GM12891 (cell line): ENCODE measurements around the gene LYRM9.
"Not testable (repeated sequence)": the region's sequence is repeated elsewhere in the genome, so short reads cannot be mapped to it uniquely, and the experiment has no call there.

ENCODE experiments used
- DNase-seq: peaks from one replicate; pipeline ENCODE4 v3.0.0; 2011; ENCODE audit warnings: low spot score; ENCODE audit not compliant: insufficient read length
- FAIRE-seq: peaks from 2 replicates; lab custom pipeline; 2011; peaks lifted over from hg19 to GRCh38; lab: Jason Lieb, UNC
- PAX5 ChIP-seq: IDR thresholded peaks from 2 replicates; pipeline ENCODE4 v1.6.1; 2011; ENCODE audit warnings: low read length, moderate library complexity, mild to moderate bottlenecking; ENCODE audit not compliant: insufficient read depth, severe bottlenecking
- POLR2A ChIP-seq: IDR thresholded peaks from 2 replicates; pipeline ENCODE4 v1.6.1; 2011; ENCODE audit warnings: low read depth, low read length, control low read depth
- POLR2AphosphoS5 ChIP-seq: IDR thresholded peaks from 2 replicates; pipeline ENCODE4 v1.6.1; 2011; ENCODE audit warnings: low read depth, low read length, control low read depth
- POU2F2 ChIP-seq: IDR thresholded peaks from 2 replicates; pipeline ENCODE4 v1.6.1; 2011; ENCODE audit warnings: low read depth, mild to moderate bottlenecking, control low read depth, low read length, moderate library complexity
- SPI1 ChIP-seq: IDR thresholded peaks from 2 replicates; pipeline ENCODE4 v1.6.1; 2011; ENCODE audit warnings: low read depth, low read length, control low read depth
- TAF1 ChIP-seq: IDR thresholded peaks from 2 replicates; pipeline ENCODE4 v1.6.1; 2011; ENCODE audit warnings: low read depth, low read length, control low read depth

Gene LYRM9

DNA sequence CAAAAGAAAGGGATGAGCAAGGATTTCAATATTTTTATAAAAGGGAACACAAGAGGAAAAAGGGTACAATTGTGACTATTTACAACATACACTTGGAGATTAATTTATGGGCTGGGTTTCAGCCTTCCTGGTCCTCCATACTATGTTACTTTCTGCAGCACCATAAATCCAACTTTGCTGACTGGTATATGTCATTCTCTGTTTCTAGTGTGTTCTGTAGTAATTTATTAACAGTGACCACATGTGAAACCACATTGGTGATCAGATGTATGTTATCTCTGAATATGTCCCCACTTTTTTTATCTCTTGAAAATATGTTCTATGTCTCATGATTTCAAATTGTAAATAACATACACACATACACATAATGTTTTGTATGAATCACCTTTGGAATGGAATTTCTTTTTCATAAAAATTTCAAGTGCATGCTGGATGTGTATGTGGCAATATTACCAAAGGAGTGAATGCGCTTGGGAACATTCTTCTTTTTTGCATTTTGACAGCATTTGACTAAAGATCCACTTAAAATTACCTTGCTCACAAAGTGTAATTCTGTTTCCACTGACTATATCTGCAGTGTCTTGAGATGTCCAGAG, 2.9 kb upstream of the LYRM9 start:
- TF ChIP-seq SPI1: no peak
- no peak for TF ChIP-seq POLR2A
- TF ChIP-seq POU2F2: no peak
- no peak for TF ChIP-seq POLR2AphosphoS5
- no peak for TF ChIP-seq TAF1
- no peak for TF ChIP-seq PAX5
- no peak for FAIRE-seq

DNA sequence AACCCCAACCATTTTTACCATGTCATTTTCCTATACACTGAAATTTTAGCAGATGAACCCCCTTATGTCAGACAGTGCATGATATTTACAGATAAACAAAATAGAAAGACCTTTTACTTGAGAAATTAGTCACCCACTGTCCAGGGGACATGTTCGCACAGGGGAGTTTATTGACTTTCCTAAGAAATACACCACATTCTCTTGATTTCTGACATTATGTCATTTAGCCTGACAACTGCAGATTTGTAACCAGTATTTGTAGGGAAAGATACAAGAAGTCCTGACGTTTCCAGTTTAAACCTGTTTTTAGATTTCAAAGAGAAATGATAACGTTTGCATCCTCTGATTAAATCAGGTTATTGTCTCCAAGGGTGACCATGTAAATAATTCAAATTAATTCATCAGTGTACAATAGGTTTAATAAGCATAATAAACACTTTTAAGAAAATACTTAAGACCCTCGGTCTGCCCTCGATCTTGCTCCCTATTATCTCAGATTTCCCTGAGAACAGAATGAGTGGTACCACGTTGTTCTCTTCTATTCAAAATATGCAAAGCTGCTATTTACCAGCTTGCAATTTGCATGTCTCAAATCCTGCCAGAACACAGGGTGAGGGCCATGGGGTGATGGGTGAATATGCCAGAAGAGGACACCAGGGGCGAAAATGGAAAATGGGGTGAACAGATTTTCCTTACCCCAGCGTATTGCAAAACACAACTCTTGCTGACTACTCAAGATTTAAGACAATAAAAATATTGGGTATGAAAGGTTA, 2.1 kb upstream of the LYRM9 start:
- FAIRE-seq: no peak
- no peak for TF ChIP-seq SPI1

More for the DNA sequence above, 2.9 kb upstream of the LYRM9 start:
- no peak for DNase-seq

GRCh38 chr17:27893841-27894503, 807 bp upstream of the LYRM9 start:
- FAIRE-seq: no peak

More for the DNA sequence above, 2.1 kb upstream of the LYRM9 start:
- DNase-seq: no peak

DNA sequence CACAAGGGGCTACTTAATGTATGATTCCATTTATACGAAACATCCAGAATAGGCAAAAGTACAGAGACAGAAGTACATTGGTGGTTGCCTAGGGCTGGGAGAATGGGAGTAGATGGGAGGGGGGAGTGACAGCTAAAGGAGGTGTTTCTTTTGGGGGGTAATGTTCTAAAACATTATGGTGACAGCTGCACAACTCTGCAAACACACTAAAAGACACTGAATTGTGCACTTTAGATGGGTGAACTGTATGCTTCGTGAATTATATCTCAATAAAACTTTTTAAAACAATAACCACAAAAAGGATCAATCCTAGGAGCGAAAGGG, 661 bp downstream of the LYRM9 start:
- DNase-seq (no peak), FAIRE-seq (peak; percentile 31)
- TF ChIP-seq TAF1 (no peak), PAX5 (no peak), POLR2A (no peak), SPI1 (no peak), POLR2AphosphoS5 (no peak), POU2F2 (no peak)

More at GRCh38 chr17:27893841-27894503, 807 bp upstream of the LYRM9 start:
- TF ChIP-seq POLR2A (no peak), POLR2AphosphoS5 (no peak)
- no peak for DNase-seq

- no peak for TF ChIP-seq TAF1
- TF ChIP-seq SPI1: no peak
- TF ChIP-seq POU2F2: no peak
- TF ChIP-seq POLR2AphosphoS5: no peak
- TF ChIP-seq PAX5: no peak
- TF ChIP-seq POLR2A: no peak
- DNase-seq: no peak
These were observed 1.3 kb downstream of the LYRM9 start for GRCh38 chr17:27891841-27892240.

DNA sequence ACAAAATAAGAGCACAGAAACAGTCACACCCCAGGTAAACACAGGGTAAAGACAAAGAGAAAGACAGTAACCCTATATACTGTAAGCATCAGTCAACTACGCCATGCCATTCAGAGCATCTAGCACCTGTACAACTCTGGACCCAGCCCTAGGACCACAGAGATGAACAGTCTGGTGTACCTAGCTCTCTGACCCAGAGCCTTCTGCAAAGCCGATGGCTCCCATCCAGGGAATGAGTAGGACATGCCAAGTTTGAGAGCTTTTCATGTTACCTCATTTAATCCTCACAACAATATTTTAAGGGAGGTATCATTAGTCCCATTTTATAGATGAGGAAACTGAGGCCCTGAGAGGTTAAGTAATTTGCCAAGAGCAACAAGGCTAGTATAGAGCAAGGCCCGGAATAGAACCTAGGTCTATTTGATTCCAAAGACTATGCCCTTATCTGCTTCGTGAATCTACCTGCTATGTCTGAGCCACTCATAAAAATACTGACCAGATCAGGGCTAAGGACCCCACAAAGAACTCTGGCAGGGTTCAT, 3.4 kb downstream of the LYRM9 start:
- DNase-seq (no peak), FAIRE-seq (no peak)
- TF ChIP-seq POU2F2: no peak
- no peak for TF ChIP-seq POLR2AphosphoS5

More at GRCh38 chr17:27891841-27892240, 1.3 kb downstream of the LYRM9 start:
- FAIRE-seq: no peak

- FAIRE-seq: no peak
- TF ChIP-seq SPI1 (no peak), POU2F2 (no peak), POLR2AphosphoS5 (no peak), TAF1 (no peak), POLR2A (no peak), PAX5 (no peak)
- no peak for DNase-seq
These were observed 4.2 kb downstream of the LYRM9 start for GRCh38 chr17:27888945-27889344.

DNA sequence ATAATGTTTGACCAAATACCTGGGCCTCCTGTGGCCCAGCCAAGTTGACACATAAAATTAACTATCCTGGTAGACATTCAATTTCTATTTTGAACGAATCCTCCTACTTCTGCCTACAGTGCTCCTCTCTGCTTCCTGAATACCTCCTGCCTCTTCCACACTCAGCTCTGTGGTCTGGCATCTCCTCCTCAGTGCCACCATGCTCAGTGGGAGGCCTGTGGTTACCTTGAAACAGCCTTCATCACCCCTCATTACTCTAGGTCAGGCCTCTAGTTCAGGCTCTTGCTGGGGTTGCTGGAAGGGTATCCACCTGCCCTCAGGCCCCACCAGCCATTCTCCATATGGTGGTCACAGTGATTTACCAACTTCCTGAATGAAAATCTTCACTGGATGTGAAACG, 5.1 kb downstream of the LYRM9 start:
- TF ChIP-seq POU2F2 (no peak), TAF1 (no peak), POLR2A (no peak), PAX5 (no peak), POLR2AphosphoS5 (no peak), SPI1 (no peak)
- FAIRE-seq (peak; percentile 45), DNase-seq (no peak)

- DNase-seq, FAIRE-seq: not testable (repeated sequence)
These were observed 6.7 kb downstream of the LYRM9 start for GRCh38 chr17:27886348-27886906.
